Loucy (cell line): Measurements from ENCODE around the gene ARL13B.

ENCODE experiments used
- EZH2phosphoT487 ChIP-seq: fragments of 200-600 bp; IDR thresholded peaks from 2 replicates; pipeline ENCODE4 v1.6.1; 2018; ENCODE audit warnings: antibody characterized with exemption, mild to moderate bottlenecking, moderate library complexity, borderline replicate concordance
- TF ChIP-seq, protein P1 (sequence below): fragments of 200-600 bp; sonication (generic); conservative IDR thresholded peaks from 2 replicates; pipeline ENCODE4 v1.5.1; 2014; ENCODE audit warnings: mild to moderate bottlenecking, antibody characterized with exemption, low read length

DNA sequence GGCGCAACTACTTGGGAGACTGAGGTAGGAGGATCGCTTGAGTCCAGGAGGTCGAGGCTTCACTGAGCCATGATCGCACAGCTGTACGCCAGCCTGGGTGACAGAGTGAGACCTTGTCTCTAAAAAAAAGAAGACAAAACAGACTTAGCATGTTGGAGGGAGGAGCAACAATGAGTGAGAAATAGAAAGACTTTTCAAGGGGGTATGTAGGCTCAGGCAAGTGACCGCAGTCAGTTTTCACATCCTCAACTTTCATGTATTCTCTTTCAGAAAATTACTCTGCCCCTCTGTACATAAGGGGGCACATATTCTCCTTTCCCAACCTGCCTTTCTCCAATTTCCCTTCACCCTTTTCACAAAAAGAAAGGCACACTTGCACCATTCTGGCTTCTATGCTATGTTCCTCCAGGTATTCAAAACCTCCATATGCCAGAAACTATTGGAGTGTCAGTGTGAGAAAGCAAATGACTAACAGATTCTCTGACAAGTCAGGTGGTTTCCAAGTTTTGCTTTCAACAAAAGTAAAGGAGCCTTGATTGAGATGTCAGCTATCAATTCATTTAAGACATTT lies 90.5 kb downstream of the ARL13B start:
- TF ChIP-seq, protein P1, sequence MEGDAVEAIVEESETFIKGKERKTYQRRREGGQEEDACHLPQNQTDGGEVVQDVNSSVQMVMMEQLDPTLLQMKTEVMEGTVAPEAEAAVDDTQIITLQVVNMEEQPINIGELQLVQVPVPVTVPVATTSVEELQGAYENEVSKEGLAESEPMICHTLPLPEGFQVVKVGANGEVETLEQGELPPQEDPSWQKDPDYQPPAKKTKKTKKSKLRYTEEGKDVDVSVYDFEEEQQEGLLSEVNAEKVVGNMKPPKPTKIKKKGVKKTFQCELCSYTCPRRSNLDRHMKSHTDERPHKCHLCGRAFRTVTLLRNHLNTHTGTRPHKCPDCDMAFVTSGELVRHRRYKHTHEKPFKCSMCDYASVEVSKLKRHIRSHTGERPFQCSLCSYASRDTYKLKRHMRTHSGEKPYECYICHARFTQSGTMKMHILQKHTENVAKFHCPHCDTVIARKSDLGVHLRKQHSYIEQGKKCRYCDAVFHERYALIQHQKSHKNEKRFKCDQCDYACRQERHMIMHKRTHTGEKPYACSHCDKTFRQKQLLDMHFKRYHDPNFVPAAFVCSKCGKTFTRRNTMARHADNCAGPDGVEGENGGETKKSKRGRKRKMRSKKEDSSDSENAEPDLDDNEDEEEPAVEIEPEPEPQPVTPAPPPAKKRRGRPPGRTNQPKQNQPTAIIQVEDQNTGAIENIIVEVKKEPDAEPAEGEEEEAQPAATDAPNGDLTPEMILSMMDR: no peak
- no peak for TF ChIP-seq EZH2phosphoT487
